GM08714 (cell line): ENCODE data around the gene RUVBL2.

Source experiments
- H3K4me3 ChIP-seq: fragments of 200-500 bp; sonication (Bioruptor generic); 2 replicates; pipeline ENCODE4 v1.5.1; 2014; ENCODE audit warnings: mild to moderate bottlenecking, low read length, inconsistent platforms
- ZNF274 ChIP-seq: IDR thresholded peaks from 2 replicates; pipeline ENCODE4 v1.6.1; 2012; ENCODE audit warnings: mild to moderate bottlenecking, low read depth, low read length

The RUVBL2 gene

DNA sequence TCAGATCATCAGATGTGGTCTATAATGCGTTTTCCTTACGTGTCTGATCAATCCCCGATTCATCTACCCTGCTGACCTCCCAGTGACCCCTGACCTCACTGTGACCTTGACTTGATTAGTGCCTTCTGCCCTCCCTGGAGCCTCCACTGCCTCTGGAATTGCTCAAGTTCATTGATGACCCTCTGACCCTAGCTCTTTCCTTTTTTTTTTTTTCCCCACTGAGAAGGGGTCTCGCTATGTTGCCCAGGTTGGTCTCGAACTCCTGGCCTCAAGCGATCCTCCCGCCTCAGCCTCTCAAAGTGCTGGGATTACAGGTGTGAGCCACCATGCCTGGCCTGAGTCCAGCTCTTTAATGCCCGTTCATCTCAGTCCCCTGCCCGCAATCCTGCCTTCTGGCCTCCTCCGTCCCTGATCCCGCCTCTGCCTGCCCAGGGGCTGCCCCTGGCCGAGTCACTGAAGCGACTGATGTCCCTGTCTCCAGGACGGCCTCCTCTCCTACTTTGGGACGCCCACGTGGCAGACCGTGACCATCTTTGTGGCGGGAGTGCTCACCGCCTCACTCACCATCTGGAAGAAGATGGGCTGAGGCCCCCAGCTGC lies 32.5 kb upstream of the RUVBL2 start:
- TF ChIP-seq ZNF274: no peak
- no peak overlapping the region for H3K4me3 ChIP-seq

- H3K4me3 ChIP-seq: no peak overlapping the region
- no peak for TF ChIP-seq ZNF274
These were observed 32.0 kb upstream of the RUVBL2 start for GRCh38 chr19:48961673-48962028.

DNA sequence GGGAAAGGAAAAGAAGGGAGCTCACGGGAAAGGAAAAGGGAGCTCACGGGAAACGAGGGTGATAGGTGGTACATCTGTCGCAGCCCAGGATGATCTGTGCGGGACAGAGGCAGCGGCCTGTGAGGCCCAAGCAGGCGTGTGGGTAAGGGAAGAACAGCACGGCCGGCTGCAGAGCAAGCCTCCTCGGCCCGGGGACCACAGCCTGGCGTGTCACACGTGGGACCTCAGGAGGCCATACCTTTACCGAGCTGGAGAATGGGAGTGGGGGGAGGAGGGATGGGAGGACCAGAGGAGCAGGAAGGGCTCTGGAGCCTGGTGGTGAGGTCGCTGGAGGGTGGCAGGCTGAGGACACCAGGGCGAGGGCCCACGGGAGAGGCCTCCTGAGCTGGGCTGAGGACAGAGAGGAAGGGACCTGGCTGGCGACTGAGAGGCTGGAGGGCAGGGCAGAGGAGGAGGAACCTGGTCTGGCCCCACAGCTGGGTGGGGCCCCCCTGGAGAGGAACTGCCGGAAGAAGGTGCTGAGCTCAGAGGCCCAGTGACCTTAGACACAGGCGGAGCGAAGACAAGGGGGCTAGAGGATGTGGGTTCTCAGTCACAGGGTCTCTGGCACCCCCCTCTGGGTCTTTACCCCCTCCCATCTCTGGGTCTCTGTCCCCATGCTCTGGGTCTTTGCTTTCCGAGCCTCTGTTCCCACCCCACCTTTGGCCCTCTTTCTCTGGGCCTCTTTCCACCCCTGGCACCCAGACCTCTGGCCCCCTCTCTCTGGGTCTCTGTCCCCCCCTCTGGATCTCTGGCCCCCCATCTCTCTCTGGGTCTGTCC lies 31.4 kb upstream of the RUVBL2 start:
- no peak for TF ChIP-seq ZNF274
- H3K4me3 ChIP-seq: peak overlapping the region; percentile 17; the same call in 1 of the 2 replicates

DNA sequence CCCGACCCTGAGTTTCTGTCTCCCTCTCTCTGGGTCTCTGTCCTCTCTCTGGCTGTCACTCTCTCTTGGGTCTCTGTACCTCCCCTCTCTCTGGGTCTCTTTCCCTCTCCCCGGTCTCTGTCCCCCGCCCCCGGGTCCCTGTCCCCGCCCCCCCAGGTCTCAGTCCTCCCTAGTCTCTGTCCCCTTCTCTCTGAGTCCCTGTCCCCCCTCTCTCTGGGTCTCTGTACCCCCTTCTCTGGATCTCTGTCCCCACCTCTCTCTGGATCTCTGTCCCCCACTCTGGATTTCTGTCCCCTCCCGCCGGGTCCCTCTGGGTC lies 30.9 kb upstream of the RUVBL2 start:
- H3K4me3 ChIP-seq: peak overlapping the region; percentile 17; the same call in 1 of the 2 replicates
- no peak for TF ChIP-seq ZNF274

- no peak for TF ChIP-seq ZNF274
- H3K4me3 ChIP-seq: peak overlapping the region; percentile 13; the same call in 1 of the 2 replicates
These were observed 30.1 kb upstream of the RUVBL2 start for GRCh38 chr19:48963371-48964204.

DNA sequence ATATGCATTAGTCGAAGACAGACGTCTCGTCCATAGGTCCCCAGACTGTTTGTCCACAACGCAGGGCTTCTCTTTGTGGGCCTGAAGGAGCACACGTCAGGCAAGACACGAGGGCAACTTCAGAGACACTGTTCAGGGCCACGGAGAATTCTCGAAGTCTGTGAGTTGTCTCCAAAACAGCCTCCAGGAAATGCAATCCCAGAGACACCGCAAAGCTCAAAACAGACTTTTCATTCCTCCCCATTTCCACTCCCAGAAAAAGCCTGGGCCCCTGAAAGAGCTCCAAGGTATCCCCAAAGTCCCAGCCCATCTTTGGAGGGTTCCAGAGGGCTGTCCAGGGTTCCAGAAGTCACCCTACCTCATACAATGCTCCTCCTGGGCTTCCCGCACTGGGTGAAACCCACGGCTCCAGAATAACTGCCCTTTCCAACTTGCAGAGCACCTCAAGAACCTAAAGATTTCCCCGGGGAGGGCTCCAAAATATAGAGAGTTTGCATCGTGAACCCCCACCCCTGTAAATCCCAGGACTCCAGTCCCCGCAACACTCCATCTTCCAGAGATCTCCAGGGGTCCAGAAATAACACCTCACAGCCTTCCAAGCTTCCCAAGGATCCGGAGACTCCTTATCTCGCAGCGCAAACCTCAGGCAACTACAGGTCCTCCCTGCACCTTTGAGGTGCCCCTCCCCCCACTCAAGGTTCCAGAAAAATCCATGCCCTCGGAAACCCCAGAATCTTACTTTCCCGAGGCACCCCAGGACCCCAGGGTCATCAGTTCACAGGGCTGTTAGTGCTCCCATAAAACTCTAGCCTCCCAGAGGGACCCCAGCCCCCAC lies 29.3 kb upstream of the RUVBL2 start:
- TF ChIP-seq ZNF274: no peak
- peak overlapping the region; percentile 47; the same call in 1 of the 2 replicates for H3K4me3 ChIP-seq

DNA sequence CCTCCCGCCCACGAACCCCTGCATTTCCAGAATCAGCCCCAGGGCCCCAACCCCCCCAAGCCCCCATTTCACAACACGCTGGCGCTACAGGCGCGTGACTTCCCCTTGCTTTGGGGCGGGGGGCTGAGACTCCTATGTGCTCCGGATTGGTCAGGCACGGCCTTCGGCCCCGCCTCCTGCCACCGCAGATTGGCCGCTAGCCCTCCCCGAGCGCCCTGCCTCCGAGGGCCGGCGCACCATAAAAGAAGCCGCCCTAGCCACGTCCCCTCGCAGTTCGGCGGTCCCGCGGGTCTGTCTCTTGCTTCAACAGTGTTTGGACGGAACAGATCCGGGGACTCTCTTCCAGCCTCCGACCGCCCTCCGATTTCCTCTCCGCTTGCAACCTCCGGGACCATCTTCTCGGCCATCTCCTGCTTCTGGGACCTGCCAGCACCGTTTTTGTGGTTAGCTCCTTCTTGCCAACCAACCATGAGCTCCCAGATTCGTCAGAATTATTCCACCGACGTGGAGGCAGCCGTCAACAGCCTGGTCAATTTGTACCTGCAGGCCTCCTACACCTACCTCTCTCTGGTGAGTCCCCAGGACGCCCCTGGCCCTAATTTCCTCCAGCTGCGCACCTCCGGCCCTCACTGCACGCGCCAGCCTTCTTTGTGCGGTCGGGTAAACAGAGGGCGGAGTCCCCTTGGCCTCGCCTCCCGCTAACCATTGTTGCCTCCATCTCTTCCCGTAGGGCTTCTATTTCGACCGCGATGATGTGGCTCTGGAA lies 28.5 kb upstream of the RUVBL2 start, which contains the start of gene FTL:
Gene FTL, plus strand, starts transcription at position 270 of the 766 bp plus-strand sequence. Its CDS starts 199 bp downstream, at position 469.
- no peak for TF ChIP-seq ZNF274
- H3K4me3 ChIP-seq: peak within 1 kb of the TSS; percentile 78

DNA sequence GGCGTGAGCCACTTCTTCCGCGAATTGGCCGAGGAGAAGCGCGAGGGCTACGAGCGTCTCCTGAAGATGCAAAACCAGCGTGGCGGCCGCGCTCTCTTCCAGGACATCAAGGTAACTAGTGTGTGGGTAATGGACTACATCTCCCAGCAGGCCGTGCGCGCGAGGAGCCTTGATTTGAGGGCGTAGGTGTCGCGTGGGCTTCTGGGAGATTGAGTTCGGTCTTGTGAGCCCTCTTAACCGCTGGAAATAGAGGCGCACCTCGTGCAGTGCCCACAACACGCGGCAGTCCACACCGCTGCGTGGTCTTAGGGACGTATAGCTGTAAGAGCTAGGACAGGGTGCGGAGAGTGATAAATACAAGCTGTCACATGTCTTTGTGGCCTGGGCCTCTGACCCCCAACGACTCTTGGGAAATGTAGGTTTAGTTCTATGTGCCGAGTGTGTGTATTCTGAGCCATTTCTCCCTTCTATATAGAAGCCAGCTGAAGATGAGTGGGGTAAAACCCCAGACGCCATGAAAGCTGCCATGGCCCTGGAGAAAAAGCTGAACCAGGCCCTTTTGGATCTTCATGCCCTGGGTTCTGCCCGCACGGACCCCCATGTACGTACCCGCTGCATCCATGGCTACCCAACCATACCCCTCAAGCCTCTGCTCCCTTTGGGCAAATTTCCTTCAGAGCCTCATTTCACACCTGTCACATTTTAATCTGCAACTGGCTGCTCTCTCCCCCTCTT lies 27.7 kb upstream of the RUVBL2 start:
- no peak for TF ChIP-seq ZNF274
- H3K4me3 ChIP-seq: peak overlapping the region; percentile 78

DNA sequence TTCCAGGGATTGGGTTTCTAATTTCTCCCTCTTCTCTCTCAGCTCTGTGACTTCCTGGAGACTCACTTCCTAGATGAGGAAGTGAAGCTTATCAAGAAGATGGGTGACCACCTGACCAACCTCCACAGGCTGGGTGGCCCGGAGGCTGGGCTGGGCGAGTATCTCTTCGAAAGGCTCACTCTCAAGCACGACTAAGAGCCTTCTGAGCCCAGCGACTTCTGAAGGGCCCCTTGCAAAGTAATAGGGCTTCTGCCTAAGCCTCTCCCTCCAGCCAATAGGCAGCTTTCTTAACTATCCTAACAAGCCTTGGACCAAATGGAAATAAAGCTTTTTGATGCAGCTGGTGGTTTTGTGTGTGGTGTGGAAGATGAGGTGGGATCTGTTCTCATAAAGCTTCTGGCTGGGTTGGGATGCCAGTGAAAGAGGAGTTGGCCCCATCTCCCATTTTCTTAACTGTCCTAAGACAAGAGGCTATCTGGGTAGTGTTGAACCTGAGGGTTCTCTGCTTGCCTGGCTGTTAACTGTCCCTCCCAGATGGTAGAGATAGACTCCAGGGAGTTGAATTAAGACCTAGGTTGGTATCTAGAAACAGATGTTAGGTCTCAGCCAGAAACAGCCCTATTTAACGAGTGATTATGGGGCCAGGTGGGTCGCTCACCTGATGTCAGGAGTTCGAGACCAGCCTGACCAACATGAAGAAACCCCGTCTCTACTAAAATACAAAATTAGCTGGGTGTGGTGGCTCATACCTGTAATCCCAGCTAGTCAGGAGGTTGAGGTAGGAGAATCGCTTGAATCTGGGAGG lies 26.9 kb upstream of the RUVBL2 start:
- no peak for TF ChIP-seq ZNF274
- H3K4me3 ChIP-seq: peak overlapping the region; percentile 78; the same call in 1 of the 2 replicates

DNA sequence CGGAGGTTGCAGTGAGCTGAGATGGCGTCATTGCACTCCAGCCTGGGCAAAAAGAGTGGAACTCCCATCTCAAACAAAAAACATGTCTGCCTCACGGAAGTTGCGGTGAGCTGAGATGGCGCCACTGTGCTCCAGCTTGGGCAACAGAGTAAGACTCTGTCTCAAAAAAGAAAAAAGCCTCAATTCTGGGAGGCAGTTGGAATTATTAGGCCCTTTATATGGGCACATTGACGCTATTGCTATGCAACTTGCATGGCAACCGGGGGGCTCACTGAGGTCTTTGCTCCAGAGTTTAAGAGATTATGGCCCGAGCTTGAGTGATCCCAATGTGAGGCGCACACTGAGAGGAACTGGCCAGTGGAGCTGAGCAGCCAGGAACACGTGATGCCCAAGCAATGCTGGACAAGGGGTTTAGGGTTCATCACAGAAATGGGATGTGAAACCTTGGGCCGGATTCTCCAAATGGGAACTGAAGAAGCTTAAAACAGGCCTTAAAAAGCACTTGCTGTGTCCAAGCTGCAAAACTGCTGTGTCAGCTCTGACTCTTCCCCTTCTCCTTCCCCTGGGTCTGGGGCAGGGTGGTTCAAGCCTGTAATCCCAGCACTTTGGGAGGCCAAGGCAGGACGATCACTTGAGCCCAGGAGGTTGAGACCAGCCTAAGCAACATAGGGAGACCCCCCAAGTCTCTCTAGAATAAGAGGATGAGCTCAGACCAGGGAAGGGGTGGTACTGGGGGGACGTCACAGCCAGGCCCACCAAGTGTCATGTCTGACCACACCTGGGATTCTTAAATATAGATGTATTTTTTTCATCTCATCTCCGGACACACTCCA lies 26.1 kb upstream of the RUVBL2 start:
- no peak overlapping the region for H3K4me3 ChIP-seq
- TF ChIP-seq ZNF274: no peak

GRCh38 chr19:48968179-48968661 lies 25.5 kb upstream of the RUVBL2 start:
- no peak for TF ChIP-seq ZNF274
- no peak overlapping the region for H3K4me3 ChIP-seq
